Measurements from ENCODE around the gene MYO3B. TPM values are rescaled to one million over a fixed set of nuclear protein-coding genes. Genes with fewer than 3 reads are reported as not detected.
"Not testable (repeated sequence)": the region's sequence is repeated elsewhere in the genome, so short reads cannot be mapped to it uniquely, and the experiment has no call there.

MYO3B gene
- total RNA-seq, 1 donor from 2014 or later = 5.5 TPM

DNA sequence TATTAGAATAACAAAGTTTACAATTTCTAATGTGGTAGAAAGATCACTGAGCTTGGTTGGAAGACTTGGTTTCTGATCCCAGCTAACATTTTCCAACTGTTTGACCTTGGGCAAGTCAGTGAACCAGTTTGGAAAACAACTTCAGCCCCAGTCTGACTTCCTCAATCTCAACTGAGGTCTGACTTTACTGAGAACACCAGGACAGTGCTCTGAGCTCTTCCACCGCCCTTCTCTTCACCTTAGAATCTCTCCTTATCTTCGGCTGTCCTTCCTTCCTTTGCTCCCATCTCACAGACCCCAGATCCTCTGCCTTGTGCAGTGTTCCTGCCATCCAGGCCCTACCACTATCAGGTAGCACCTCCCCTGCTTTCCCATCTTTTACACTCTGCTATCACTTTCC, 343.4 kb downstream of the MYO3B start:
- no peak for DNase-seq

DNA sequence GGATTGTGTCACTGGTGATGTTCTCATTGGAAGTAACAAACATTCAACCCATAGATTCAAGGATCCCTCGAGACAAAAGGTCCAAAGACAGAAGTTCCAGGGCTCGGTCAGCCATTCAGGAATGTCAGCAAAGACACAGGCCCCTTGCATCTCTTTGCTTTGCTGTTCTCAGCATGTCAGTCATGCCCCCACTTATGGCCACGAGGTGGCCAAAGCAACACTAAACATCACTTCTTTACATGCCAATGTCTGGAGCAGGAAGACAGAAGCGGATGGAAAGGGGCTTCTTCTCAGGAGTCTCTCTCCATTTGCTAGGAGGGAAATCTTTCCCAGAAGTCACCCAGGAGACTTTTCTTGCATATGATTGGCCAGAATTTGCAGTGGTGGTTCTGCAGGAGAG, 345.6 kb downstream of the MYO3B start:
- no peak for DNase-seq

DNA sequence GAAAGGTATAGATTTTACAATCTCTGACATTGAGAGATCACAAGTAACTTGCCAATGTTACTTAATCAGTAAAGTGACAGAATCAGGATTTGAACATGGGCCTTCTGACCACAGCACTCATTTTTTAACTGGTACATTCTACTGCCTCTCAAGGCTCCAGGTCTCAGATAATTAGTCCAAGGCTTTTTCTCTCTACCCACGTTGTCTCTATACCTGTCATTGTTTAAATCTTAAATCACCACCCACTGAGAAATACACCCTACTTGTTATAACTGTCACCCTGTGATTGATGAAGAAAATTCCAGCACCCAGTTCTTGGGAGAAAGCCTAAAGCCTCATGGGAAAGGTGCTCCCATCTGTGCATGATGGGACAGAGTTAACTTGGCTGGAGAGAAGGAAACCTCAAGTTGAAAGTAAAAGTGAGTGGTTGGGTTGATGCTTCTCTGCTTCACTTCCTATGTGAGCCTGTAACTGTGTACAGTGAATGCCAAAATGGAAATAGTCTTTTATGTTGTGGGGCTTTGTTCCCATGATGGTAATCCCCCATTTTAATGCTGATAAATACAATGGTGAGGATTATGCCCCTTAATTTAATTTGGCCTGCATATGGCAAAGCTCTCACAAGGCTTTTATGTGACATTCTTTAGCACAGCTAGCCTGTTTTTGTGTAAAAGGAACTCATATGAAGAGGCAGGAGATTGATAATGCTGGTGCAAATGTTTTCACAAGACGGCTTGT, 347.1 kb downstream of the MYO3B start:
- no peak for DNase-seq

DNA sequence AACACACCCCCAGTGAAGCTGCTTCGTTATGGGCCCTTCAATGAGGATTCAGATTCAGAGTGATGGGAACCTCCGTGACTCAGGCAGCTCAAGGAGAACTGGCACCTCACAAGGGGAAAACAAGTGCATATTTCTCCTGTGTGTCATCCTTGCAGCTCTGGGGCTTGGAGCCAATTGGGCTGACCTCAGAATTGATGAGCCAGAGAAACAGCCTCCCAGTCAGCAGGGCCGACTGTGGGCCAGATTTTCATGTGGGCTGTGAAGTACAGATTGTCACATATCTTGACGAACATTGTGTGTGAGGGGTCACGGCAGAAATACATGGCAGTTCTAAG, 347.6 kb downstream of the MYO3B start:
- peak; percentile 69 for DNase-seq

DNA sequence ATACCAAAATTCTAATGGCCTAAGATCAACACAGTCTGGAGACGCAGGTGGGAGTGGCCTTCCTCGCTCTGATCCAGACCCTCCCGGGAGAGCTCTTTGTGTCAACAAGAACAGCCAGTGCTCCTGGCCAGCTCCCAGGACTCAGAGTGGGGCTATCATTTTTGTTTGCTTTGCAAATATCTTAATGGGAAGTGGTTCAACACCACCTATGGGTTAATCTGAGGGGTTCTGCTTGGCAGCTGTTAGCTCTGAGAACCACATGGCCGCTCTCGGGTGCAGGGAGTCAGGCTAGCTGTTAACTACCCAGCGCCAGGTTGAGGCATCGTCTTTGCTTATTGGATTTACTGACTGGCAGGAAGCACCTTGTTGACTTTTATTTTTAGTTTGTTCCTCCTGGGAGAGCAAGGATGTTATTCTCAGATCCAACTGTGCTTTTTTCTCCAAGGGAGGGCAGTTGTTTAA, 352.4 kb downstream of the MYO3B start:
- DNase-seq = no peak

DNA sequence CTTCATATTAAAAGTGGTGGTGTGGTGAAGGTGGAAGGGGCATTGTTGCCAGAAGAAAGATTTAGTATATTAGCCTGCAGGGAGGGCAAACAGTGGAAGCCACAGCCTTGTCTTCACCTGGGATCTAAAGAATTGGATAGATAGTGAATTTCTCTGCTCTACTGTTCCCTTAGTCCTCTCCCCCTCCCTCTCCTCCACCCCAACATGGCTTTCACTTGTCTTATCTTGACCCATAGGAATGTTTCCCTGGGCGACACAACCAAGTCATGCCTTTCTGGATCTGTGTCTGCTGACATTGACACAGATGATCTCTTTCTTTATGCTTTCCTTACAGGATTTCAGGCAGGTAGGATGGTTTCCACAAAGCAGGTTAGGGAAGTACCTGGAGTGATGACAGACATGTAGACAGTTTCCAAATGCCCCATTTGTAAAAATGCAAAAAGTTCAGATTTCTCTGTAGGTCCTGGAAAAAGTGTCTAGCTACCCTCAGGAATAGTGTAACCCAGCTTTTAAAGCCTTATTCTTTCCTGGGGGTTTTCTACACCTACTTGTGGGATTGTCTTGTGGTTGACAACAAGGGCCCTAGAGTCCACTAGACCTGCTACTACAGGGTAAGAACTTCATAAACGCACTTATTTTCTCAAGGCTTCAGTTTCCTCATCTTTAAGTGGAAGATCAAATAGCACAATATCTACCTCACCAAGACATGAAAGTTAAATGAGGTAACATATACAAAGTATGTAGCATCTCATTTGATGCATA, 353.0 kb downstream of the MYO3B start:
- no peak for DNase-seq

DNA sequence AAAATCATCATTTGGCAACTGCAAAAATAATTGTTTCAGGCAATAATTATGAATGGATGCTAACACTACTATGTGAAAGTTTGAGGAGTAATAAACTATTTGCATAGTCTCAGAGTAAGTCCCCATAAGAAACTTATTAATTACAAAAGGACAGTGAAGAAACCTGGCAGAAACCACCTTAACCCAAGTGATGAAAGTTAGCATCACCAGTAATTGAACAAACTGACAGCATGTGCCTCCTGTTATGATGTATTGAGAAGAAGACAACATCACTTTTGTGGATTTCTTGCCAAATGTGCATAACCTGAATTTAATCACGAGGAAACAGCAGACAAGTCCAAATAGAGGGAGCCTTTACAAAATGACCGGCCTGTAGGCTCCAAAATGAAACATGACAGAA, 353.9 kb downstream of the MYO3B start:
- DNase-seq = no peak

DNA sequence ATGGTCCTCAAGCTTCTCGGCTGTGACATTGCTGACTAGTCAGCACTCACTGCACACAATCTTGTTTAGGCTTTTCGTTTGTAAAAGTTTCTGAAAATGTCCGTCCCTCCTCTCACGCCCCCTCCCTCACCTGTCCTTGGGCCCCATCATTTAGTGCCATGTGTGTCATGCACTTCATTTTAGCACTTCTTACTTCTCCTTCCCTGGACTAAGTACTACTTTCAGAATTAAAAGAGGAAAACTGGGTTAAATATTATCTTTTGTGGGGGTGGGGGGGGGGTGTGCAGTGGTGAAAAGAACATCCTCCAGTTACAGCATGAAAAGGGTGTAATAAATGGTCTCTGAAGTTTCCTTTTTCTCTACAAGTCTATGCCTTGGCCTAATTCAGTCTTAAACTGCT, 355.2 kb downstream of the MYO3B start:
- no peak for DNase-seq

DNA sequence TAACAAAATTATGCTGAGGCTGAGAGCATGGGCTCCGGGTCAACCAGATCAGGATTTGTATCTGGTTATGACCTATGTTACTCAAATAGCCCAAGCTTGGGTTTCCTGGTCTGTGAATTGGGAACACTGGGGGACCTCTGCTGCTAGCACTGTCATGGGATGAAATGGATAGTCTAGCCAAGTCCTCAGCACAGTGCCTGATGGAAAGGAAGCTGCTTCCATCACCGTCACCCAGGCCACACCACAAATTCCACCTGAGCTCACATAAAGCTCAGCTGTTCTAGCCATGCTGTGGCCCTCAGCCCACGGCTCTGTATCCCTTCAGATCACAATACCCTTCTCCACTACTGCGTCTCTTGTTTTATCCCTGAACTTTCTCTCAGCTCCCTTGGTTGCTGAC, 357.6 kb downstream of the MYO3B start:
- no peak for DNase-seq

DNA sequence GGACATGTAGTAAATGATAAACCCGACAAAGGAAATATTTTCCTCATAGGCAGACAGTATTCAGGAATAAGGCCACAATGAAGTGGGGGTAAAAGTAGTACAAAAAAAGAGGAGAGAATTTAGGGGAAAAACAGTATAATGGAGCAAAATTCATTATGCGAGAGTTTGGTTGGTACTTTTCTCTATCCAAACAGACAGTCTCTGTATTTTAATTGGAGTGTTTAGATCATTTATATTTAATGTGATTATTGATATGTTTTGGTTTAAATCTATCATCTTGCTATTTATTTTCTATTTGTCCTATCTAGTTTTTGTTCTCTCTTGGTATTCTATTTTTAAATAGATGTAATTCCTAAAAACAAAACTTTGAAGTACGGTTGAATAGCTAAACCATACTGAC, 366.9 kb downstream of the MYO3B start:
- DNase-seq = no peak

DNA sequence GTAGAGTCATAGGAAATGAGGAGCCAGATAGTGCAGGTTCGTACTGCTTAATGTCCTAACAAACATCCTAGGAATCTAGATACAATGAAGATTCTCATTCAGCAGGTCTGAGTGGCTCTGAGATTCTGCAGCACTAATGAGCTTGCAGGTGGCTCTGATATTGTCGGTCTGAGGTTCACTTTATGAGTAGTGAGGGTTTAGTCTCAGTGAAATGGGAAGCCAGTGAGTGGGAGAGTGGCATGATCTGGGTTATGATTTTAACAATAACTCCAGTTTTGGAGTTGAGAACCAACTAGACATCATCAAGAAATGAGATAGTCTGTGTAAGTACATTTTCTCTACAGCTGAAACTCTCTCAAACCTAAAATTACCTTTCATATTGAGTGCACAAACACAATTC, 370.4 kb downstream of the MYO3B start:
- DNase-seq = no peak

DNA sequence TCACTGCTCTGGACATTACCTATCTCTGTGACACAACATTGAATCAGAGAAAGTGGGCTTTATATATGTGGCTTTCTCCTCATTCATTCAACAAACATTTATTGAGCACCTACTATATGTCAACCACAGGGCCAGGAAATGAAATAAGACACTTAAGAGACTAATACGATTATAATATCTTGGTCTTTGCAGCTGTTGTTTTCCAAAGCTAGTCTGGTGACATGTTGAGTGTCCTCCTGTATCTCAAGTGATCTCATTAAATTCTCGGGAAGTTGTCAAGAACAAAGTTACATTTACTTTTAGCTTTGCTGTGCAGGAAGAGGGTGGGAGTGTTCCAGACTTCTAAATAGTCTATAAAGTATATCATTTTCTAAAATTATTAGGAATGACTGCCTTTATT, 372.6 kb downstream of the MYO3B start:
- no peak for DNase-seq

DNA sequence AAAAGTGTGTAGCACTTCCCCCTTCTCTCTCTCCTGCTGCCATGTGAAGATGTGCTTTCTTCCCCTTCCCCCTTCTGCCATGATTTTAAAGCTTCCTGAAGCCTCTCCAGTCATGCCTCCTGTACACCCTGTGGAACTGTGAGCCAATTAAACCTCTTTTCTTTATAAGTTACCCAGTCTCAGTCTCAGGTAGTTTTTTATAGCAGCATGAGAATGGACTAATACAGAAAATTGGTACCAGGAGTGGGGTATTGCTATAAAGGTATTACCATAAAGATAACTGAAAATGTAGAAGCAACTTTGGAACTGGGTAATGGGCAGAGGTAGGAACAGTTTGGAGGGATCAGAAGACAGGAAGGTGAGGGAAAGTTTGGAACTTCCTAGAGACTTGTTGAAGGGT, 374.0 kb downstream of the MYO3B start:
- not testable (repeated sequence) for DNase-seq

DNA sequence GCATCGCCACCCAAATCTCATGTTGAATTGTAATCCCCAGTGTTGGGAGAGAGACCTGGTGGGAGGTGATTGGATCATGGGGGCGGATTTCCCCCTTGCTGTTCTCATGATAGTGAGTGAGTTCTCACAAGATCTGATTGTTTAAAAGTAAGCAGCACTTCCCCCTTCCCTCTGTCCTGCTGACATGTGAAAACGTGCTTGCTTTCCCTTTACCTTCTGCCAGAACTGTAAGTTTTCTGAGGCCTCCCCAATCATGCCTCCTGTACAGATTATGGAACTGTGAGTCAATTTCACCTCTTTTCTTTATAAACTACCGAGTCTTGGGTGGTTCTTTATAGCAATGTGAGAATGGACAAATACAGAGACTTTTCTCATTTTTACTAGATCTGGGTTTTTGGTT, 375.8 kb downstream of the MYO3B start:
- no peak for DNase-seq

DNA sequence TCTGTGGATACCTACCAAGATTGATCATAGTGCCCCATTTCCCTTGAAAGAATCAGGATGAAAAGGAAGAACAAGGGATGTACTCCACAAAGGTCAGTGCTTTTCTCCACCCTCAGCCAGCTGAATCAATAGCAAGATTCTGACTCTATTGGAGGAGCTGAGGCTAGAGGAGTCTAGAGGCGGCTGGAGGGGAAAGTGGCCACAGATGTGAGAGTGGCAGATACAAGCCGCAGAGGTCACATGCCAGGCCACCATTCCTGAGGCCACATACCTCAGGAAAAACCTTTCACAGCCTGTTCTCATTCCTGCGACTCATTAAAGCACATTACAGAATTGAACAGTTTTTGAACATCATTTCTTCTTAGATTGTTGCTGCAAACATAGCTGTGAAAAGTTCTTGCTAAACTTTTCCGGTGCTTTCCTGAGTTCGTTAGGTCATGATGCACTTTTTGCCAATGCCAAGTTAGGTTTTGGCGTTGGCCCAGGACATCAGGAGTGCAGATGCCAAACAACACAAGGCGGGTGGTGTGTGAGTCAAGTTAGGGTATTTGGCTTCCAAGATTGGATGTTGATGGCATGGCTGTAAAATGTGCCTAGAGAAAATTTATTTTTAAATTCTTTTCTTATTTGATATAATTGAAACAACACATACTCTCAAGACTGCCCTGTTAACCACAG, 376.5 kb downstream of the MYO3B start:
- peak; percentile 63 for DNase-seq

DNA sequence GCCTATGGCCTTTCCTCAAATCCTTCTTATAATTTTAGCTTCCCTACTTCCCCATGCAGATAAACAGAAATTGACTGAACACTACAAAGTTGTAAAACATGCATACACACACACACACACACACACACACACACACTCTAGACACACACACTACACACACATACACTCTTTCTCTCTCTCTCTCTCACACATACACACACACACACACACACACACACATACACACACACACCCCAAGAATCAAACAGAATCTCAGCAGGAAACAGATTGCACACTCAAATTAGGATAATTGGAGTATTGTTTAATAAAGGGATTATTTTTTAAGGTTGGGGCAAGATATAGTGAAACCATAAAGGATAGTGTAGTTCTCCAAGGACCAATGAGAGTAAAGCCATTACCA, 385.0 kb downstream of the MYO3B start:
- no peak for DNase-seq

DNA sequence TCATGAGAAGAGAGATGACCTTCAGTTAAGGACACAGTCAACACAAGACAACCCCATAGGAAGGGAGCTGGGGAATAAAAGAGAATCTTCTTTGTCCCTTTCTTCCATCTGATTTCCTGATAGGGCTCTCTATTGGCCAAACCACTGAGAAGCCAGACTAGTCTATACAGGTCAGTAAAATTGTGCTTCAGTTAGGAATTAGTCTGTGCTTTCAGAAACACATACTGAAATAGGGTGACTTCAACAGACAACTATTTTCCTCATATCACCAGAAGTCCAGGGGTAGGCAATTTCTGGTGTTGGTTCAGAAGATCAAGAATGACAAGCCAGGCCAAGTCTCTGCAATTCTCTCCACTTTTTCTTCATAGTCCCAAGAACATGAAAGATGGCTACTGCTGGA, 385.5 kb downstream of the MYO3B start:
- DNase-seq = no peak

DNA sequence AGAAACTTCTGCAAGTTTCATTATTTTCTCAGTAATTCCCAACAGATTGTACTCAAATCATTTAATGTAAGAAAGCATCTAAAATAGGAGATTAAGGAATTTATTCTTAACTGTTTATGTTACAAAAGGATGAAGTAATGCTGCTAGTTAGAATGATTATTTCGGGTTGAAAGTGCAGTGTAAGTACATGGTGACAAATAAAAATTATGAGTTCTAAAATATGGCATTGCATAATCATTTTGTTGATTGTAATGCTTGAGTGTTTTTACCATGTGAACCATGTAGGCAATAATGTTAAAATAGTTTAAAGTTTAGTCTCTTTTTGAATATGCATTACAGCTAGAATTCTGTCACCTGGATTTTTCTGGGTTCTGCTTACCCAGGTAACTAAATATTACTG, 388.2 kb downstream of the MYO3B start:
- DNase-seq = peak; percentile 30

DNA sequence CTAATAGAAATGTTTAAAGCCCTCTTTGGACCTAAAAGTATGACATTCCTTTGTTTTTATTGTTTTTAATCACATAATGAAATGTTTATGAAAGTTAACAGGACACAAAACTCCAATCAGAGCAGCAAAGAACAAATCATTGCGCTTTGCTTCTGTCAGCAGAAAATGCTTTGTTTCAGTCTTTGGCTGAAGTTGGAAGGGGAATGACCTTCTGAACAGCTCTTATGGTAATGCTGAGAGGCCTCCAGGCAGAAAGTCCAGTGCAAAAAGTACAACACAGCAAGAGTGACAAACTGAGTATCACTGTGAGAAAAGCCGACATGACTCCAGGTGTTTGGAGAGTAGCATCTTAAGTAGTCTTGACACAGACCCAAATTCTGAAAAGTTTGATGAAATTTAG, 389.5 kb downstream of the MYO3B start:
- no peak for DNase-seq

DNA sequence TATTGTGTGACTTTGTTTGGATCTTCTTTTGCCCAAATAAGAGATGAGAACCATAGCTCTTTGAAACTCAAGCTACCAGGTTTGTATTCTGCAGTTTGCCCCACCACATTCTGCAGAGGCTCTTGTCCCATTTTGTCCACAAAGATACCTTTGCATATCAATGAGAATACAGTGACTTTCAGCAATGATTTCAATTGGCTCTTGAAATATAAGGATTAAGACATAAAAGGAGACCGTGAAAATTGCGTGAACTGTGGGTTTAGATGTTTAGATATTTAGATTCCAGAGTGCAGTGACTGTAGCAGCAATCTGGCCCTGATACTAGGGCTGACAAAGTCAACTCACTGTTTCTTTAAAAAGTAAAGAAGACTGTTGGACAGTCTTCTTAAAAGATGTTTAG, 390.6 kb downstream of the MYO3B start:
- no peak for DNase-seq

DNA sequence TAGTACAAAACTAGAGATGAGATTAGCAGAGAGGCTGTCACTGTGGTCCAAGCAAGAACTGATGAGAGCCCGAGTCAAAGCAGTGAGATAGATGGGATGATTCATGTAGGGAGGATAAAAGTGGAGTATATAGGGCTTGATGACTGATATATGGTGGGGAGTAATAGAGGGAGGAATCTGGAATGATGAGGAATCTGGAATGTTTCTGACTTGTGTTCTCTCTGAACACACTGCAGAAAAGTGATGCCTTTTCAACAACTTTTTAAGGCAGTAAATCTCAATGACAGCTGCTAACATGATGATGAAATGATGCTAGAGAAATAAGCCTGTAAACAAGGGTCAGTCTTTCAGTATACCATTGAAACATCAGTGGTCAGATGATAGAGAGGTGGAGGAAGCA, 393.7 kb downstream of the MYO3B start:
- DNase-seq = peak; percentile 24

DNA sequence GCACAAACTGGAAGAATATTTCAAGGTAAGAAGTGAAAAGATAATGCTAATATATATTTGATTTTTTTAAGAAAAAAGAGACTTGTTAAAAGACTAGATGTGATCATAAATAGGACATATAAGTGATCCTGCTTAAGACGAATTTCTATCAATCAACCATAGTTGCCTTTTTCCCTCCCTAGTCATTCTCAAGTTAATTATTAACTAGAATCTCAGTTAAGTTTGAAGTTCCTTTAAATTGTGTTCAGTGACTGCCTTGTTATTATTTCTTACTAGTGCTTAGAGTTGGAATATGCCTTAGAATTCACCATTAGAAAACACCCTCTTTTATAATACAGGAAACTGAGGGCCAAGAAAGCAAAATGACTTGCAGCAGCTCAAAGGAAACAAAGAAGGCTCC, 395.7 kb downstream of the MYO3B start:
- no peak for DNase-seq

DNA sequence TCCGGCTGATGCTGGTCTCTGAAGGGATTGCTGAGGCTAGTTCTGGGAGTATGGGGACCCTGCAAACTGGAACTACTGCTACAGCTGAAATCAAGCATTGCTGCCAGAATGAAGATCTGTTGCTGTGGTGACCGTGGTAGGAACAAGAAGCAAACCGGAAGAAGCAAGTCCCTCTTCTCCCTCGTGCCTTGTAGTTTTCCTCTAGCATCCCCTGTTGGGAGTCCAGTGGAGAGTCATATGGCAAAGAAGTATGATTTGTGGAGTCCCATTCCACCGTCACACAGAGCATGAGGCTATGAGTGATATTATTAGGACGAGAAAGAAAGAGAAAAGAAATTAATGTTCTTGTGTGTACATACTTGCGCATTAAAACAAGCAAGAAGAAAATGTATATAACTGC, 398.3 kb downstream of the MYO3B start:
- no peak for DNase-seq

DNA sequence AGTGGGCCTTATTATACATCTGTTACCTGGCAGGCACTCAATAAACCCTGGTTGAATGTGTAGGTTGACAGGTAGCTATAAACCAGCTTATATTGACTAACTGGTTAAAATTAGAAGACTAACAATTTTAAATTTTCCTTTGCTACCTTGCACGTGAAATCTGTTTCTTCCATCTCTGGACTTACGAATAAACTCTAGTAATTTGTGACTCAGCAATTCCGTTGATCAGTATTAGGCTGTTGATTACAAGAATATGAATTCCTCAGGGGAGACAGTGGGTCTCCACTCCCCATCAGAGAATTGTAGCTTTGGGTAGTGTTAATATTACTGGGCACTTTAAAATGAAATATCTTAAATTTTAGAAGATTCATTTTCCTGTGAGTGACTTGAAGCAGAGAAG, 399.4 kb downstream of the MYO3B start:
- no peak for DNase-seq
